Loucy (cell line): ENCODE results near the gene PPARG.
A peak's percentile ranks its signal among the peaks of the same experiment; 100 is the strongest.

Experiments
- H2AFZ ChIP-seq: fragments of 200-600 bp; sonication (generic); 2 replicates; pipeline ENCODE4 v1.6.0; 2016; ENCODE audit warnings: antibody characterized with exemption, mild to moderate bottlenecking, low read length, moderate library complexity
- H3F3A ChIP-seq: fragments of 200-600 bp; 2 replicates; pipeline ENCODE4 v1.6.0; 2016; ENCODE audit warnings: antibody characterized with exemption, low read depth, mild to moderate bottlenecking
- H3K27me3 ChIP-seq: fragments of 200-600 bp; sonication (generic); 2 replicates; pipeline ENCODE4 v1.6.1; 2014; ENCODE audit warnings: low read length, mild to moderate bottlenecking; ENCODE audit not compliant: insufficient read depth, poor library complexity, severe bottlenecking
- H3K36me3 ChIP-seq: fragments of 200-600 bp; sonication (generic); 2 replicates; pipeline ENCODE4 v1.6.1; 2016; ENCODE audit warnings: low read length; ENCODE audit not compliant: insufficient read depth
- H3K4me1 ChIP-seq: fragments of 200-600 bp; sonication (generic); 2 replicates; pipeline ENCODE4 v1.5.1; 2014; ENCODE audit warnings: low read length, mild to moderate bottlenecking; ENCODE audit not compliant: insufficient read depth, poor library complexity, severe bottlenecking
- H3K4me2 ChIP-seq: fragments of 200-600 bp; sonication (generic); 2 replicates; pipeline ENCODE4 v1.6.0; 2014; ENCODE audit warnings: antibody characterized with exemption, low read length, low read depth, mild to moderate bottlenecking; ENCODE audit not compliant: poor library complexity, severe bottlenecking
- H3K4me3 ChIP-seq: fragments of 200-600 bp; sonication (generic); 2 replicates; pipeline ENCODE4 v1.5.1; 2014; ENCODE audit warnings: low read length, mild to moderate bottlenecking, mixed read lengths; ENCODE audit not compliant: poor library complexity, severe bottlenecking
- H3K79me2 ChIP-seq: fragments of 200-600 bp; sonication (generic); 2 replicates; pipeline ENCODE4 v1.6.1; 2014; ENCODE audit warnings: low read length; ENCODE audit not compliant: insufficient read depth
- H3K9ac ChIP-seq: fragments of 200-600 bp; sonication (generic); 2 replicates; pipeline ENCODE4 v1.6.0; 2014; ENCODE audit warnings: mild to moderate bottlenecking, low read depth, low read length, moderate library complexity; ENCODE audit not compliant: poor library complexity, severe bottlenecking
- H3K9me2 ChIP-seq: fragments of 200-600 bp; sonication (generic); replicated peaks from 2 replicates; pipeline ENCODE4 v1.6.1; 2016; ENCODE audit warnings: low read depth, low read length, mixed read lengths
- H3K9me3 ChIP-seq: fragments of 200-600 bp; sonication (generic); 2 replicates; pipeline ENCODE4 v1.6.1; 2014; ENCODE audit warnings: mild to moderate bottlenecking, antibody characterized with exemption, low read length, low read depth; ENCODE audit not compliant: insufficient read depth
- H4K20me1 ChIP-seq: fragments of 200-600 bp; sonication (generic); 2 replicates; pipeline ENCODE4 v1.6.0; 2014; ENCODE audit warnings: antibody characterized with exemption, low read length, mild to moderate bottlenecking; ENCODE audit not compliant: insufficient read depth, poor library complexity, severe bottlenecking
- EZH2phosphoT487 ChIP-seq: fragments of 200-600 bp; IDR thresholded peaks from 2 replicates; pipeline ENCODE4 v1.6.1; 2018; ENCODE audit warnings: antibody characterized with exemption, mild to moderate bottlenecking, moderate library complexity, borderline replicate concordance
- TF ChIP-seq, protein P1 (sequence below): fragments of 200-600 bp; sonication (generic); conservative IDR thresholded peaks from 2 replicates; pipeline ENCODE4 v1.5.1; 2014; ENCODE audit warnings: mild to moderate bottlenecking, antibody characterized with exemption, low read length

PPARG gene

DNA sequence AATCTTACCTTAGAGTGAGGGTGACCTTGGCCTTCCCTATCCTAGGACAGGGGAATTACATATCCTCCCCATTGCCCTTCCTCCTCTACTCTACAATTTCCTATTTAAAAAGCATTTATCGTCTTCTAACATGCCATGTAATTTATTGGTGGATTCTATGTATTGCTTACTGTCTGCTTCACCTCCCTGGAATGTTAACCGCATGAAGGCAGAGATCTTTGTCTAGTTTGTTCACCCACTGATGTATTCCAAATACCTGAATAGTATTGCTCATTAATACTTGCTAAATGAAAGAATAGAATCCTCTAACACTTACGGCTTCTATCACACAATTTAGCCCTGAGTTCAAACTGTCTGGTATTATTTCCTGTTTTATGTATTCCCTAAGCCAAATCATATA lies 68.6 kb downstream of the PPARG start:
- no peaks in the 10 kb centered on the region for H3K36me3 ChIP-seq
- no peaks in the 10 kb centered on the region for H3K9me2 ChIP-seq
- no peak overlapping the region for H3K4me3 ChIP-seq
- peaks cover 57% of the 10 kb centered on the region for H3K4me1 ChIP-seq
- H2AFZ ChIP-seq: no peak overlapping the region
- H3F3A ChIP-seq: peaks cover 4% of the 10 kb centered on the region; the same call in 1 of the 2 replicates
- TF ChIP-seq, protein P1, sequence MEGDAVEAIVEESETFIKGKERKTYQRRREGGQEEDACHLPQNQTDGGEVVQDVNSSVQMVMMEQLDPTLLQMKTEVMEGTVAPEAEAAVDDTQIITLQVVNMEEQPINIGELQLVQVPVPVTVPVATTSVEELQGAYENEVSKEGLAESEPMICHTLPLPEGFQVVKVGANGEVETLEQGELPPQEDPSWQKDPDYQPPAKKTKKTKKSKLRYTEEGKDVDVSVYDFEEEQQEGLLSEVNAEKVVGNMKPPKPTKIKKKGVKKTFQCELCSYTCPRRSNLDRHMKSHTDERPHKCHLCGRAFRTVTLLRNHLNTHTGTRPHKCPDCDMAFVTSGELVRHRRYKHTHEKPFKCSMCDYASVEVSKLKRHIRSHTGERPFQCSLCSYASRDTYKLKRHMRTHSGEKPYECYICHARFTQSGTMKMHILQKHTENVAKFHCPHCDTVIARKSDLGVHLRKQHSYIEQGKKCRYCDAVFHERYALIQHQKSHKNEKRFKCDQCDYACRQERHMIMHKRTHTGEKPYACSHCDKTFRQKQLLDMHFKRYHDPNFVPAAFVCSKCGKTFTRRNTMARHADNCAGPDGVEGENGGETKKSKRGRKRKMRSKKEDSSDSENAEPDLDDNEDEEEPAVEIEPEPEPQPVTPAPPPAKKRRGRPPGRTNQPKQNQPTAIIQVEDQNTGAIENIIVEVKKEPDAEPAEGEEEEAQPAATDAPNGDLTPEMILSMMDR: no peak
- TF ChIP-seq EZH2phosphoT487: no peak
- no peaks in the 10 kb centered on the region for H3K79me2 ChIP-seq
- no peaks in the 10 kb centered on the region for H3K27me3 ChIP-seq
- no peaks in the 10 kb centered on the region for H4K20me1 ChIP-seq
- H3K9ac ChIP-seq: peak overlapping the region; percentile 62
- no peaks in the 10 kb centered on the region for H3K9me3 ChIP-seq
- peak overlapping the region; percentile 62 for H3K4me2 ChIP-seq

DNA sequence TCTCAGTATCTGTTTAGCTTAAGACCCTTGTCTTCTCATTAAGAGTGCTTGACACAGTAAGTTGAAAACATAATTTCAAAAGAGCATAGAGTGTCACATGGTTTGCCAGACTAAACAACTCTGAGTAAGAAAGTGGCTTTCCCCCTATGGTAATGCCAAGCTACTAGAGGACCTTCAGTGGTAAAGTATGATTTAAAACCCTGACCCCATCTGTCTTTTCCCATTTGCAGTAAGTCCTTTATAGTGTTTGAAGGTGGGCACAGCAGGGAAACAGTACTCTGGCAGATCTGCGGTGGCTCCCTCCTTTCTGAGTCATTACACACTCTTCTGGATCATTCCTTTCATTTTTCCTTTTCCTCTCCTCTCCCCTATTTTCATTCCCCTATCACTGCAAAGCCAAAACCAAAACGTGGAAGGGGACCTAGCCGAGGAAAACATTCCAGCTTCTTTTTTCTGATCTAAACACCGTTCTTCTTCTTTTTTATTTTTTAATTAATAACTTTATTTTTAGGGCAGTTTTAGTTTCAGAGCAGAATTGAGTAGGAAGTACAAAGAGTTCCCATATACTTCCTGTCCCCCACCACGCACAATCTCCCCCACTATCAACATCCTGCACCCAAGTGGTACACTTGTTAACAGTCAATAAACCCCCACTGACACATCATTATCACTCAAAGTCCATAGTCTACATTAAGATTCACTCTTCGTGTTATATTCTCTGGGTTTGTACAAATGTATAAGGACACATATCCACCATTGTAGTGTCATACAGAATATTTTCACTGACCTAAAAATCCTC lies 74.7 kb downstream of the PPARG start:
- Histone ChIP-seq H3K27me3 (no peaks in the 10 kb centered on the region), H3K9me3 (peaks cover 9% of the 10 kb centered on the region; the same call in 1 of the 2 replicates), H3F3A (peaks cover 4% of the 10 kb centered on the region; the same call in 1 of the 2 replicates), H3K4me1 (peaks cover 21% of the 10 kb centered on the region), H3K9me2 (no peaks in the 10 kb centered on the region), H3K79me2 (no peaks in the 10 kb centered on the region), H3K4me2 (peak overlapping the region; percentile 57), H3K36me3 (no peaks in the 10 kb centered on the region), H2AFZ (peak overlapping the region; percentile 13; the same call in 1 of the 2 replicates), H3K4me3 (peak overlapping the region; percentile 22), H4K20me1 (no peaks in the 10 kb centered on the region), H3K9ac (peak overlapping the region; percentile 17)
- TF ChIP-seq, protein P1: no peak
- TF ChIP-seq EZH2phosphoT487: no peak

DNA sequence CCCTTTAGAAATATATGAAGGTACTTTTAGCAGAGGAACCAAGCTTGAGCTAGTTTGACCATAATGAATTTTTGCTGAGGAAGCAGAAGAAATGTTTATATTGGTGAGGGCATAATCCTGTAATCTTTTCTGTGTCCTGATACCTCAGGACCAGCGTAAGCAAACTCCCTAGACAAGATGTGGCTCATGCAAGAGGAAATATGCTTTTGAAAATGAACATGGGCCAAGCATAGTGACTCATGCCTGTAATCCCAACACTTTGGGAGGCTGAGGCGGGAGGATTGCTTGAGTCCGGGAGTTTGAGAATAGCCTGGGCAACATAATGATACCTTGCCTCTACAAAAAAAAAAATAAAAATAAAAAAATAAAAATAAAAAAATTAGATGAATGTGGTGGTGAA lies 78.5 kb downstream of the PPARG start:
- no peaks in the 10 kb centered on the region for H4K20me1 ChIP-seq
- no peak overlapping the region for H3K4me3 ChIP-seq
- no peak for TF ChIP-seq EZH2phosphoT487
- TF ChIP-seq, protein P1: no peak
- no peak overlapping the region for H3K9ac ChIP-seq
- H3K4me1 ChIP-seq: peaks cover 24% of the 10 kb centered on the region
- no peak overlapping the region for H2AFZ ChIP-seq
- no peaks in the 10 kb centered on the region for H3F3A ChIP-seq
- H3K9me3 ChIP-seq: peaks cover 9% of the 10 kb centered on the region; the same call in 1 of the 2 replicates
- no peaks in the 10 kb centered on the region for H3K79me2 ChIP-seq
- H3K9me2 ChIP-seq: no peaks in the 10 kb centered on the region
- no peaks in the 10 kb centered on the region for H3K27me3 ChIP-seq
- H3K36me3 ChIP-seq: no peaks in the 10 kb centered on the region
- H3K4me2 ChIP-seq: no peak overlapping the region
